ENCODE measurements around the gene ASCL5. TPM values are rescaled to one million over a fixed set of nuclear protein-coding genes. Genes with fewer than 3 reads are reported as not detected.
"Not testable (repeated sequence)": the region's sequence is repeated elsewhere in the genome, so short reads cannot be mapped to it uniquely, and the experiment has no call there.

The ASCL5 gene
- total RNA-seq, 2 experiments from 2014 or later: not detected

GRCh38 chr1:201167041-201167991, 40.3 kb upstream of the ASCL5 start:
- no peak overlapping the region for H3K4me3 Mint-ChIP-seq
- H3K4me1 Mint-ChIP-seq (ENCODE audit: low read depth): peaks cover 11% of the 10 kb centered on the region
- ATAC-seq: no peak
- no peak for DNase-seq
- H3K27ac Mint-ChIP-seq: no peak overlapping the region
- no peaks in the 10 kb centered on the region for H3K36me3 Mint-ChIP-seq (ENCODE audit: low read depth)
- ChIA-PET POLR2A (interaction anchor here (1.0 kb wide), 1 partner anchor 8 kb away, joined by 7 read pairs; no protein-coding TSS in a partner anchor), CTCF (interaction anchor here (1.2 kb wide), 1 partner anchor 13 kb away, joined by 4 read pairs; the partner anchor contains the start of gene TMEM9)
- H3K9me3 Mint-ChIP-seq (ENCODE audit: insufficient read depth): no peaks in the 10 kb centered on the region
- peaks cover 41% of the 10 kb centered on the region for H3K27me3 Mint-ChIP-seq (ENCODE audit: low read depth)

DNA sequence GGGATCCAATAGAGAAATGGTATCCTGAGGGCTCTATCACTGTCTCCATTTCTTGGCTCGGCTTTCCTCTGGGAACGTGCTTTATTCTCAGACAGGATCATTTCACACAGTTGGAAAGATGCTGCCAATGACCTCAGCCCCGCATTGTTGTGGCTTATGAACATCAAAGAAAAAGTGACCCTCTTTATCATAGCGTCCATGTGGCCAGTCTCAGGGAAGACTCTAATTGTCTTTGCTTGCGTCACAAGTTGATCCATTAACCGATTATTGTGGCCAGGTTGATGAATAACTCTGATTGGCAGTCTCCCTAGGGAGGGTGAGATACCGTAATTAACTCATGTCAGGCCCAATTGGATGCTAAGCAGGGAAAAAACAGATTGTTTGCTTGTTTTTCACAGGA, 37.7 kb upstream of the ASCL5 start:
- peaks cover 21% of the 10 kb centered on the region for H3K27me3 Mint-ChIP-seq (ENCODE audit: low read depth)
- no peak for ATAC-seq
- H3K4me3 Mint-ChIP-seq: no peak overlapping the region
- ChIA-PET CTCF (no interaction called here), POLR2A (no interaction called here)
- DNase-seq: no peak
- H3K27ac Mint-ChIP-seq: no peak overlapping the region
- no peaks in the 10 kb centered on the region for H3K9me3 Mint-ChIP-seq (ENCODE audit: insufficient read depth)
- no peaks in the 10 kb centered on the region for H3K4me1 Mint-ChIP-seq (ENCODE audit: low read depth)
- no peaks in the 10 kb centered on the region for H3K36me3 Mint-ChIP-seq (ENCODE audit: low read depth)

GRCh38 chr1:201163707-201164106, 36.7 kb upstream of the ASCL5 start:
- H3K4me3 Mint-ChIP-seq: no peak overlapping the region
- ChIA-PET POLR2A (no interaction called here), CTCF (no interaction called here)
- no peak overlapping the region for H3K27ac Mint-ChIP-seq
- no peaks in the 10 kb centered on the region for H3K4me1 Mint-ChIP-seq (ENCODE audit: low read depth)
- ATAC-seq (no peak), DNase-seq (no peak)
- peaks cover 19% of the 10 kb centered on the region for H3K27me3 Mint-ChIP-seq (ENCODE audit: low read depth)
- no peaks in the 10 kb centered on the region for H3K36me3 Mint-ChIP-seq (ENCODE audit: low read depth)
- no peaks in the 10 kb centered on the region for H3K9me3 Mint-ChIP-seq (ENCODE audit: insufficient read depth)

- POLR2A ChIA-PET; H3K4me3 Mint-ChIP-seq; H3K36me3 Mint-ChIP-seq (ENCODE audit: low read depth); H3K4me1 Mint-ChIP-seq (ENCODE audit: low read depth); DNase-seq; H3K9me3 Mint-ChIP-seq (ENCODE audit: insufficient read depth); ATAC-seq; CTCF ChIA-PET; H3K27ac Mint-ChIP-seq: not testable (repeated sequence)
- H3K27me3 Mint-ChIP-seq (ENCODE audit: low read depth): peaks cover 21% of the 10 kb centered on the region
Measured at GRCh38 chr1:201163036-201163435, 36.1 kb upstream of the ASCL5 start.

DNA sequence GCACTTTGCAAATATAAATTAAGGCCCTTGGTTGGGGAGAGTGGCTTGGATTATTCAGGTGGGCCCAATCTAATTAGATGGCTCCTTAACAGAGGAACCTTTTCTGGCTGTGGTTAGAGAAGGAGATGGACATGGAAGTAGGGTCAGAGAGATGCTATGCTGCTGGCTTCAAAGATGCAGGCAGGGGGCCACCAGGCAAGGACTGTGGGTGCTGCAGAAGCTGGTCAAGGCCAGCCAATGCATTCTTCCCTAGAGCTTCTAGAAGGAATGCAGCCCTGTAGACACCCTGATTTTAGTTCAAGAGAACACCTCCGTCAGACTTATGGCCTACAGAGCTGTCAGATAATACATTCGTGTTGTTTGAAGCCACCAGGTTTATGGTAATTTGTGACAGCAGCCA, 31.0 kb upstream of the ASCL5 start:
- ChIA-PET POLR2A (no interaction called here), CTCF (interaction anchor here (1.5 kb wide), 1 partner anchor 44 kb away, joined by 4 read pairs; no protein-coding TSS in a partner anchor)
- DNase-seq (no peak), ATAC-seq (no peak)
- H3K9me3 Mint-ChIP-seq (ENCODE audit: insufficient read depth): no peaks in the 10 kb centered on the region
- no peak overlapping the region for H3K27ac Mint-ChIP-seq
- H3K36me3 Mint-ChIP-seq (ENCODE audit: low read depth): no peaks in the 10 kb centered on the region
- peaks cover 13% of the 10 kb centered on the region for H3K4me1 Mint-ChIP-seq (ENCODE audit: low read depth)
- H3K4me3 Mint-ChIP-seq: no peak overlapping the region
- peaks cover 21% of the 10 kb centered on the region for H3K27me3 Mint-ChIP-seq (ENCODE audit: low read depth)

GRCh38 chr1:201156819-201157218, 29.8 kb upstream of the ASCL5 start:
- Mint-ChIP-seq H3K9me3 (ENCODE audit: insufficient read depth) (no peaks in the 10 kb centered on the region), H3K27ac (no peak overlapping the region), H3K4me3 (no peak overlapping the region), H3K4me1 (ENCODE audit: low read depth) (peaks cover 17% of the 10 kb centered on the region), H3K27me3 (ENCODE audit: low read depth) (peaks cover 21% of the 10 kb centered on the region), H3K36me3 (ENCODE audit: low read depth) (no peaks in the 10 kb centered on the region)
- ChIA-PET POLR2A (no interaction called here), CTCF (interaction anchor here (1.5 kb wide), 1 partner anchor 42 kb away, joined by 4 read pairs; no protein-coding TSS in a partner anchor)
- ATAC-seq (no peak), DNase-seq (no peak)

- no peak overlapping the region for H3K27ac Mint-ChIP-seq
- H3K36me3 Mint-ChIP-seq (ENCODE audit: low read depth): no peaks in the 10 kb centered on the region
Measured at GRCh38 chr1:201156346-201156745, 29.4 kb upstream of the ASCL5 start.

GRCh38 chr1:201155354-201155753, 28.4 kb upstream of the ASCL5 start:
- H3K4me3 Mint-ChIP-seq: no peak overlapping the region
- H3K36me3 Mint-ChIP-seq (ENCODE audit: low read depth): no peaks in the 10 kb centered on the region
- H3K27ac Mint-ChIP-seq: no peak overlapping the region
- CTCF ChIA-PET: no interaction called here
- H3K9me3 Mint-ChIP-seq (ENCODE audit: insufficient read depth): no peaks in the 10 kb centered on the region
- H3K4me1 Mint-ChIP-seq (ENCODE audit: low read depth): peaks cover 17% of the 10 kb centered on the region
- H3K27me3 Mint-ChIP-seq (ENCODE audit: low read depth): peaks cover 21% of the 10 kb centered on the region
- POLR2A ChIA-PET: no interaction called here
- ATAC-seq (no peak), DNase-seq (no peak)

More at GRCh38 chr1:201156346-201156745, 29.4 kb upstream of the ASCL5 start:
- H3K27me3 Mint-ChIP-seq (ENCODE audit: low read depth): peaks cover 21% of the 10 kb centered on the region
- H3K9me3 Mint-ChIP-seq (ENCODE audit: insufficient read depth): no peaks in the 10 kb centered on the region
- ChIA-PET CTCF (no interaction called here), POLR2A (no interaction called here)
- peaks cover 17% of the 10 kb centered on the region for H3K4me1 Mint-ChIP-seq (ENCODE audit: low read depth)
- no peak overlapping the region for H3K4me3 Mint-ChIP-seq
- ATAC-seq (no peak), DNase-seq (no peak)

DNA sequence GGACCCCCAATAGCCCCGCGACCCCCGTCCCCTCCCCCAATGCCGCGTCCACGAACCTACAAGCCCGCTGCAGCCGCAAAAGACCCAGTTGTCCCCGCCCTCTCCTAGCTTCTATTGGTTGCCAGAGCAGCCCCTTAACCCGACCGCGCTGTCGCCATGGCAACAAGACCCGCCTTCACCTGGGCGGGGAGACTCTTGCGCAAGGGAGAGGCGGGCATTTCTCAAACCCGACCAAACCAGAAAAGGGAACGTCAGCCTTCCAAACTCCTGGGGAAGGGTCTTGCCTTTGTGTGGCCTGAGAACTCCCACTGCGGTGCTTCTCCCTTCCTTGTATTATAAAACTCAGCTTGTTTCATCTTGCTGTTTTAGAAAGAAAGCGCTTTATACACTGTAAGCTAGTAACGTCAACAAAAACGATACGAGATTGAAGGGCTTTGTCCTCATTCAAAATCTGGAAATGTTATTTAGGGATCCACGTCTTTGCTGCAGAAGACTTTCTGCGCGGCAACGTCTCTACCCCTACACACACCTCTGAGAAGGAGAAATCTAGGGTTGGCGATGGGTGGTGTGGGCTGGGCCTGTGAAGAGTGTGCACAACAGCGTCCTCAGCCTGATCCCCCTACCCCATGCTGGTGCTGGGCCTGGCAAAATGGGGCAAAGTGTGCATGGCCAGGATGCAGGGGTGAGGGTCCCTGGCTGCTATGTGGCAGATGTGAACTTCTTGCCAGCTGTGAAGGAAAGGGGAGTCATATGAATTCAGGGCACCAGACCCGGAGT, 27.6 kb upstream of the ASCL5 start, which contains the start of gene TMEM9:
TMEM9 (minus strand) TSS at position 86 of the 777 bp plus-strand sequence. CDS start 551 bp downstream, outside the sequence.
- Mint-ChIP-seq H3K9me3 (ENCODE audit: insufficient read depth) (no peaks in the 10 kb centered on the region), H3K27me3 (ENCODE audit: low read depth) (peaks cover 21% of the 10 kb centered on the region), H3K36me3 (ENCODE audit: low read depth) (no peaks in the 10 kb centered on the region), H3K27ac (peak within 1 kb of the TSS; percentile 78), H3K4me3 (peak within 1 kb of the TSS; percentile 82), H3K4me1 (ENCODE audit: low read depth) (peaks cover 17% of the 10 kb centered on the region)
- ChIA-PET CTCF (interaction anchor here (0.6 to 1.5 kb wide), 4 partner anchors 13 to 38 kb away, joined by 3 to 9 read pairs (median 4); no protein-coding TSS in a partner anchor), POLR2A (interaction anchor here (0.9 to 1.6 kb wide), 2 partner anchors 15 to 21 kb away, joined by 3 to 6 read pairs; no protein-coding TSS in a partner anchor)
- peak; percentile 94 for ATAC-seq
- peak; percentile 98 for DNase-seq

DNA sequence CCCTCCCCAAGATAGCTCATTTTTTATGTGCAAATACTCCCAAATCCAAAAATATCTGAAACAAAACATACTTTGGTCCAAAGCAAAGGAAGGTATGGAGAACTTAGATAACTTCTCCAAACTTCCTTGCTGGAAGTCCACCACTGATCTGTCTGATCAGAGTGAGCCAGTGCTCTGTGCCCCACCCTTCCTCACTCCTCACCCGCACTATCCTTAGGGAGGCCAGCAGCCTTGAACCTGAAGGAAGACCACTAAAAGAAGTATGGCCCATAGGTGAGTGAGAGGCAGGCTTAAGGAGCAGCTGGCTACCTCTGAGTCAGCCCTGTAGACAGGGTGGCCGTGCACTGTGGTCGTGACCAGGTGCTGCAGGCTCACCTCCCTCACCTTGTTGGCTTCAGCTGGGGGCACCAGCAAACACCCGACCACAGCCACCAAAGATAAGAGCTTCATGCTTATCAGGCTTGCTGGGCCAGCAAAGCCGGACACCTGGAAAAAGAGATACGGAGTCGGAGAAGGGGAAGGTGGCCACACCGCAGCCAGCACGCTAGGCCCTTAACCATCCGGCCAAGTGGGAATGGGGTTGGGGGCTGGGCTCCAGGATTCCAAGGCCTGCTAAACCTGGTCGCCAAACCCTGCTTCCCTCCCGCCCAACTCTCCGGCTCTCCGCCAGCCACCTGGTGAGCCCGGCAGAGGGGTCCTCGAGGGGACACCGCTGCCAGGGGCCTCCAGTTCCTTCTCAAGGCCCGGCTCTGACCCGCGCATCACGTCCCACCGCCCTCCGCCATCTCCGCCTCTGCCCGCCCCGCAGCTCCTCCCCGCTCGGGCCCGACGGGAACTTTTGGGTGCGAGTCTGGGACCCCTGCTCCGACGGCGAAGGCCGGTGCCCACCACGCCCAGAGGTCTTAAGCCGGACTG, 26.7 kb upstream of the ASCL5 start:
- DNase-seq (peak; percentile 24), ATAC-seq (peak; percentile 90)
- CTCF ChIA-PET: interaction anchor here (0.6 to 1.5 kb wide), 5 partner anchors 14 to 37 kb away, joined by 3 to 9 read pairs (median 4); no protein-coding TSS in a partner anchor
- Mint-ChIP-seq H3K27me3 (ENCODE audit: low read depth) (peaks cover 19% of the 10 kb centered on the region), H3K4me1 (ENCODE audit: low read depth) (peaks cover 17% of the 10 kb centered on the region), H3K4me3 (peak overlapping the region; percentile 82), H3K36me3 (ENCODE audit: low read depth) (no peaks in the 10 kb centered on the region), H3K27ac (peak overlapping the region; percentile 78), H3K9me3 (ENCODE audit: insufficient read depth) (no peaks in the 10 kb centered on the region)
- POLR2A ChIA-PET: interaction anchor here (0.9 to 1.6 kb wide), 3 partner anchors 16 to 21 kb away, joined by 3 to 6 read pairs (median 3); no protein-coding TSS in a partner anchor

GRCh38 chr1:201149400-201149799, 22.4 kb upstream of the ASCL5 start:
- H3K27ac Mint-ChIP-seq: no peak overlapping the region
- ChIA-PET CTCF (interaction anchor here (0.9 to 2.0 kb wide), 7 partner anchors 8 to 78 kb away, joined by 3 to 8 read pairs (median 4); no protein-coding TSS in a partner anchor), POLR2A (no interaction called here)
- DNase-seq (no peak), ATAC-seq (no peak)
- H3K4me1 Mint-ChIP-seq (ENCODE audit: low read depth): peaks cover 11% of the 10 kb centered on the region
- no peaks in the 10 kb centered on the region for H3K36me3 Mint-ChIP-seq (ENCODE audit: low read depth)
- no peaks in the 10 kb centered on the region for H3K9me3 Mint-ChIP-seq (ENCODE audit: insufficient read depth)
- no peaks in the 10 kb centered on the region for H3K27me3 Mint-ChIP-seq (ENCODE audit: low read depth)
- H3K4me3 Mint-ChIP-seq: no peak overlapping the region
